DOHH2 (cell line): ENCODE measurements around the gene TEX52.

Experiments
- H3F3A ChIP-seq: fragments of 200-600 bp; sonication (generic), shearing (Covaris generic); 2 replicates; pipeline ENCODE4 v1.6.0; 2016; ENCODE audit warnings: antibody characterized with exemption, mild to moderate bottlenecking; ENCODE audit not compliant: control insufficient read depth, insufficient read depth
- H3K27ac ChIP-seq: fragments of 200-600 bp; sonication (generic); 2 replicates; pipeline ENCODE4 v1.5.1; 2014; ENCODE audit warnings: low read depth, mild to moderate bottlenecking, low read length, moderate library complexity
- H3K27me3 ChIP-seq: fragments of 200-600 bp; sonication (generic); 2 replicates; pipeline ENCODE4 v1.6.1; 2014; ENCODE audit warnings: mild to moderate bottlenecking, low read length, mixed read lengths; ENCODE audit not compliant: control insufficient read depth
- H3K36me3 ChIP-seq: fragments of 200-600 bp; sonication (generic); 2 replicates; pipeline ENCODE4 v1.6.1; 2014; ENCODE audit warnings: mild to moderate bottlenecking, low read length, moderate library complexity, mixed read lengths; ENCODE audit not compliant: control insufficient read depth
- H3K4me1 ChIP-seq: fragments of 200-600 bp; sonication (generic); 2 replicates; pipeline ENCODE4 v1.6.1; 2014; ENCODE audit warnings: mild to moderate bottlenecking, low read length, mixed read lengths; ENCODE audit not compliant: control insufficient read depth
- H3K4me2 ChIP-seq: fragments of 200-600 bp; sonication (generic); 2 replicates; pipeline ENCODE4 v1.6.0; 2014; ENCODE audit warnings: mild to moderate bottlenecking, low read length, moderate library complexity
- H3K4me3 ChIP-seq: fragments of 200-600 bp; sonication (generic); 2 replicates; pipeline ENCODE4 v1.5.1; 2014; ENCODE audit warnings: mild to moderate bottlenecking, low read length, mixed read lengths
- H3K79me2 ChIP-seq: fragments of 200-600 bp; sonication (generic); 2 replicates; pipeline ENCODE4 v1.6.1; 2014; ENCODE audit warnings: mild to moderate bottlenecking, low read length, mixed read lengths; ENCODE audit not compliant: control insufficient read depth
- H3K9me2 ChIP-seq: fragments of 200-600 bp; sonication (generic); replicated peaks from 2 replicates; pipeline ENCODE4 v1.6.1; 2014; ENCODE audit warnings: mild to moderate bottlenecking, low read length, mixed read lengths; ENCODE audit not compliant: control insufficient read depth
- H3K9me3 ChIP-seq: fragments of 200-600 bp; sonication (generic); 2 replicates; pipeline ENCODE4 v1.6.1; 2014; ENCODE audit warnings: antibody characterized with exemption, low read length, mixed read lengths; ENCODE audit not compliant: control insufficient read depth, insufficient read depth
- H4K20me1 ChIP-seq: fragments of 200-600 bp; sonication (generic); 2 replicates; pipeline ENCODE4 v1.6.0; 2014; ENCODE audit warnings: low read depth, mild to moderate bottlenecking, antibody characterized with exemption, low read length, moderate library complexity; ENCODE audit not compliant: control insufficient read depth, insufficient read depth
- CTCF ChIP-seq: fragments of 200-600 bp; sonication (generic); IDR thresholded peaks from one replicate; pipeline ENCODE4 v1.5.1; 2014; ENCODE audit warnings: antibody characterized with exemption, mild to moderate bottlenecking, low read depth, low read length; ENCODE audit not compliant: poor library complexity, severe bottlenecking
- EZH2phosphoT487 ChIP-seq: fragments of 200-600 bp; sonication (generic); IDR thresholded peaks from 2 replicates; pipeline ENCODE4 v1.6.1; 2017; ENCODE audit warnings: borderline replicate concordance, mild to moderate bottlenecking, antibody characterized with exemption, low read length, moderate library complexity, mixed read lengths

TEX52 gene

GRCh38 chr12:2857021-2857431 lies at the start of gene TEX52:
Gene TEX52, minus strand, starts transcription at chr12:2857039. Its CDS starts 13 bp downstream, at chr12:2857026.
- Histone ChIP-seq H3K36me3 (peaks cover 37% of the 10 kb centered on the region), H3F3A (peaks cover 7% of the 10 kb centered on the region), H4K20me1 (peaks cover 6% of the 10 kb centered on the region; the same call in 1 of the 2 replicates), H3K27me3 (no peaks in the 10 kb centered on the region), H3K27ac (no peak within 1 kb of the TSS), H3K79me2 (no peaks in the 10 kb centered on the region), H3K9me3 (no peaks in the 10 kb centered on the region), H3K4me1 (no peaks in the 10 kb centered on the region), H3K4me3 (no peak within 1 kb of the TSS), H3K4me2 (no peak within 1 kb of the TSS), H3K9me2 (no peaks in the 10 kb centered on the region)
- TF ChIP-seq EZH2phosphoT487 = no peak
- TF ChIP-seq CTCF = no peak

- TF ChIP-seq CTCF (no peak), EZH2phosphoT487 (no peak)
- Histone ChIP-seq H3F3A (no peaks in the 10 kb centered on the region), H3K27ac (no peak overlapping the region), H3K4me1 (peaks cover 8% of the 10 kb centered on the region), H4K20me1 (no peaks in the 10 kb centered on the region), H3K27me3 (no peaks in the 10 kb centered on the region), H3K9me3 (no peaks in the 10 kb centered on the region), H3K79me2 (peaks cover 6% of the 10 kb centered on the region; the same call in 1 of the 2 replicates), H3K4me3 (no peak overlapping the region), H3K36me3 (no peaks in the 10 kb centered on the region), H3K9me2 (no peaks in the 10 kb centered on the region), H3K4me2 (no peak overlapping the region)
These were observed 47.4 kb upstream of the TEX52 start for GRCh38 chr12:2904260-2904659.

- H3K36me3 ChIP-seq = no peaks in the 10 kb centered on the region
- H3K27me3 ChIP-seq = no peaks in the 10 kb centered on the region
- no peak overlapping the region for H3K4me2 ChIP-seq
- no peak overlapping the region for H3K27ac ChIP-seq
- H3K9me2 ChIP-seq = no peaks in the 10 kb centered on the region
- peaks cover 8% of the 10 kb centered on the region for H3K4me1 ChIP-seq
- H3K4me3 ChIP-seq = no peak overlapping the region
- H3K79me2 ChIP-seq = peaks cover 6% of the 10 kb centered on the region; the same call in 1 of the 2 replicates
- H3K9me3 ChIP-seq = no peaks in the 10 kb centered on the region
- no peak for TF ChIP-seq EZH2phosphoT487
- no peak for TF ChIP-seq CTCF
- H3F3A ChIP-seq = no peaks in the 10 kb centered on the region
- H4K20me1 ChIP-seq = no peaks in the 10 kb centered on the region
These were observed 45.5 kb upstream of the TEX52 start for GRCh38 chr12:2902272-2902880.
